NCI-H128 (cell line): ENCODE data around the gene EPN1.

Source experiments
- DNase-seq: peaks from one replicate; lab custom pipeline; 2025; ENCODE audit not compliant: unreplicated experiment; lab: John Stamatoyannopoulos, UW

The EPN1 gene

DNA sequence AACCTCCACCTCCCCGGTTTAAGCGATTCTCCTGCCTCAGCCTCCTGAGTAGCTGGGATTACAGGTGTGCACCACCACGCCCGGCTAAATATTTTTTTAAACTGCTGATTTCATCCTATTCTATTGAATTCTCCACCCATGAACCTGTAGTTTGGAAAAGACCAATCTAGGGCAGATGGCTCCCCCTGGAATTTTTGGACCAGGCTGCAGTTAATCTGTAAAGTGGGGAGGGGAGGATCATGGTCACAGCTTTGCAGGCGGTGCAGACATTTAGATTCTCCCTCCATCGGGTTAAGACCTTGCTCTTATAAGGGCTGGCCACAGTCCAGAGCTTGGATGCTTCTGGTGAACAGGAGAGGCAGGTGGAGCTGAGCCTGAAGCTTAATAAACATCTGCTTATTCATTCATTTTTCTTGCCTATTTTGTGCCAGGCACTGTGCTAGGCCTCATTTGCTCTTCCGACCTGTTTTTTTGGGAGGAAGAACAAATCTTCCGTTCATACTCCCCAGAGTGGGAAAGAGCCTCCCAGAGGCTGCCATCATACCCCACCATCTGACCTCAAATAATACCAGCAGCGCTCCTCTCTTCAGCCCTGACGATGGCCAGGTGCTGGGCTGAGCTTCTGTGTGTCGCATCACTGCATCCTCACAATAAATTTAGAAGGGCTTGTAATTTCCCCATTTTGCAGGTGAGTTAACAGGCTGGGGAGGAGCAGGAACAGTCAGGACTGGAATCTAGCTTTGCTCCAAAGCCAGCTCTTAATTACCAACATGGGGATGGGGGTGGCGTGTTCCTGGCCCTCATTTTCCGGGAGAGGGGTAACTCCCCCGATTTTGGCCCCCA is 27.9 kb upstream of the EPN1 start:
- DNase-seq: no peak

- peak; percentile 55 for DNase-seq
Measured at GRCh38 chr19:55647732-55648584, 27.1 kb upstream of the EPN1 start, which contains the start of gene CCDC106. Gene CCDC106 (plus strand): TSS chr19:55648212. CDS start chr19:55649047, 835 bp downstream.

- no peak for DNase-seq
Measured at GRCh38 chr19:55648585-55649267, 26.3 kb upstream of the EPN1 start.

DNA sequence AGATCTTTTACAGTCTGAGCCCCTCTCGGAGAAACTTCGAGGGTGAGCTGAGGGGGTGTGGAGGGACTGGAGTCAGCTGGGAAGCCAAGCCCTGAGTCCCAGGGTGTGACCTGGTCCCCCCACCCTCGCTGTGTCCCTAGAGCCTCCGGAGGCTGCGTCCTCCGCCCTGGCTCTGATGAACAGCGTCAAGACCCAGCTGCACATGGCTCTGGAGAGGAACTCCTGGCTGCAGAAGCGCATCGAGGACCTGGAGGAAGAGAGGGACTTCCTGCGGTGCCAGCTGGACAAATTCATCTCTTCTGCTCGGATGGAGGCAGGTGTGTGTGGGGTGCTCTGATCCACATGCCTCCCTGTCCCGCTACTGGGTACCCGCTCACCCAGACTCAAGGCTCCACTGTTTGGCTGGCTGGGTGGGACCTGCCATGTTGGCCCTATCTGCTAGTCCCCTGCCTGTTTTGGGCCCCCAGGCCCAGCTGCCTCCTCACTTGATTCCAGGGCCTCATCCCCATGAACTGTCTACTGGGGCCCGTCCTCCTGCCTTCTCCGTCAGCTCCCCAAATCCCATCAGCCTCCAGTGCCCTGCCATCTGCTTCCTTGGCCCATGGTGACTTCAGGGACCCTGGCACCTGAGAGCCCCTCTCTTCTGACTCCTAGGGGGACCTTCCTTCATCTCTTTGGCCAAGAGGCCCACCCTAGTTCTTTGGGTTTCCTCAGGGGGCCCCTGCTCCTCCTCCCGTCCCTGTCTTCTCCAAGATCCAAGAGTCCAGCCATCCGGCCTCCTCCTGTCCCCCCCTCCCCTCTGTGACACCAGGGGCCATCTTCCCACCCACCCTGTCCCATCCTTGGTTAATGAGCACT is 25.5 kb upstream of the EPN1 start:
- DNase-seq: no peak

DNA sequence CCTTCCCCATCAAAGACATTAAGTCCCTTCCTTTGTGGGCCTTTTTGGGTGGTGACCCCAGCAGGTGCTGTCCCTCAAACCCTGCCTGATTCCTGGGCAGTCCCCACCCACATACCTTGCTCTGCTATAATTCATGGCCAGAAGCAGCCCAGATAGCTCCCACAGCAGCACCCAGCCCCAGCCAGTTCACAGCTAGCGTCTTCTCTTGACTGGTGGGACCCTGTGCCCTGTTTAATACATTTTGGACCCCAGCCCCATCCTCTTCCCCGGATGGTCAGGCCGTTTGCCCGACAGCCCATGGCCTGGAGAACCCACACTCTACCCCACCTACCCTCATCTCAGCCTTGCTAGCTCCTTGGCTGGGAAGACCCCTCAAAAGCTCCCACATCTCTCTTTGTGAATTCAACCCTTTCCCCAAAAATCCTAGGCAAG is 24.9 kb upstream of the EPN1 start:
- no peak for DNase-seq

DNA sequence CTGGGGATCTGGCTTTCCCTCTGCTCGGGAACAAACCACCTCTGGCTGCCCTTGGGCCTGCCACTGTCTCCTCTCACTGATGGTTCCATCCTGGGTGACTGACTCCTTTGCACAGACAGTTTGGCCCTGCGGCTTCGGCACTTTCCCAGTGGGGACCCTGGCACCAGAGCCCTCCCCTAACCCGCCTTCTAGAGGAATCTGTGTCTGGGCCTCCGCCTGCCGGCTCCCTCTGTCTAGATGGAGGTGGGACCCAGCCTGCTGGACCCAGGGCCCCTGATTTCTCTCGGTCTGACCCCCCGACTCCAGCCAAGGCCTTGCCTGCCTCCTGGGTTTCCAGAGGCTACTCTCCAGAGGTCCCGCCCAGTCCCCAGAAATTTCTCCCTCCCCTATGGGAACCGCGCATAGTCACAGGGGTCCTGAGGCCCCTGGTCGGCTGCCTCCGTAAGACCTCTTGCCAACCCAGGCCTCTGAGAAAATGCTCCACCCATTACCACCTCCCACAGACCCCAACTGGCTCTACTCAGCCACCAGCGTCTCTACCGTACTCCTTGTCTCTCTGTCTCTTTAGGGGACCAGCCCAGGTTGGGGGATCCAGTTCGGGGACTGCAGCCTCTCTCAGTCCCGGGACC is 24.3 kb upstream of the EPN1 start:
- no peak for DNase-seq

- DNase-seq: no peak
Measured at GRCh38 chr19:55651236-55651635, 23.8 kb upstream of the EPN1 start.

- DNase-seq: no peak
Measured at GRCh38 chr19:55652311-55653128, 22.5 kb upstream of the EPN1 start.

- DNase-seq: peak; percentile 98
Measured at GRCh38 chr19:55653651-55654322, 21.2 kb upstream of the EPN1 start.

GRCh38 chr19:55654323-55654867 is 20.6 kb upstream of the EPN1 start:
- DNase-seq: peak; percentile 99

DNA sequence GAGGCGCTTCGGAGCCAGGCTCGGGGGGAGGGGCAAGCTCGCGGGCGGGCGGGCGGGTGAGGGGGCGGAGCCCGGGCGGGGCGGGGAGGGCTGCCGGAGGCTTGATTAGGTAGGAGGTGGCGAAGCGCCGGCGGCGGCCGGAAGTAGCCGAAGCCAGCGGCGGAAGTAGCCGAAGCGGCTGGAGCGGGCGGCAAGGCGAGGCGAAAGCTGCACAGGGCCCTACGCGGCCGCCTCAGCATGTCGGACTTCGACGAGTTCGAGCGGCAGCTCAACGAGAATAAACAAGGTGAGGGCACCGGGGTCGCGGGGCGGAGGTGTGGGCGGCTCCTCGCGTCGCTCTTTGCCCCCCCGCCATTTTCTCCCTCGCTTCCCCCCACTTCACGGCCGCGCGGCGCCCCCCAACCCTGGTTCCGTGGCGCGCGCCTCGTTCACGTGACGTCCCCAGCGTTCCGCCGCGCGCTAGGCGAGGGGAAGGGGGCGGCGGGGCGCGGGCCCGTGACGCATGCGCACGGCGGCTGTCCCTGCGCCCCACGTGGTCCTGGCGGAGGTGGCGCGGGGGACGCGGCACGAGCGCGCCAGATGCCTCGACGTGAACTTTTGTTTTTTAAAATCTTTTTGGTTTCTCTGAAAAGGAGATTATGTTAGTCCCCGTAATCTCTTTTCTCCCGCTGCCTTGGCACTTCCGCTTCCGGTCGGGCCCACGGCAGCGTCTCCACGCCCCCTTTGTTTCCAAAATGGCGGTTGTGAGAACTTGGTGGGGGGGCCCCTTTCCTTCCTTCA is 20.0 kb upstream of the EPN1 start, which contains the start of gene U2AF2:
Gene U2AF2 (plus strand): TSS at position 168 of the 780 bp plus-strand sequence. CDS start 70 bp downstream, at position 238.
- peak; percentile 12 for DNase-seq

- no peak for DNase-seq
Measured at GRCh38 chr19:55655648-55656040, 19.4 kb upstream of the EPN1 start.

GRCh38 chr19:55656552-55656951 is 18.5 kb upstream of the EPN1 start:
- no peak for DNase-seq

GRCh38 chr19:55656988-55657747 is 17.9 kb upstream of the EPN1 start:
- DNase-seq: no peak

- DNase-seq: no peak
Measured at GRCh38 chr19:55658846-55659459, 16.1 kb upstream of the EPN1 start.

DNA sequence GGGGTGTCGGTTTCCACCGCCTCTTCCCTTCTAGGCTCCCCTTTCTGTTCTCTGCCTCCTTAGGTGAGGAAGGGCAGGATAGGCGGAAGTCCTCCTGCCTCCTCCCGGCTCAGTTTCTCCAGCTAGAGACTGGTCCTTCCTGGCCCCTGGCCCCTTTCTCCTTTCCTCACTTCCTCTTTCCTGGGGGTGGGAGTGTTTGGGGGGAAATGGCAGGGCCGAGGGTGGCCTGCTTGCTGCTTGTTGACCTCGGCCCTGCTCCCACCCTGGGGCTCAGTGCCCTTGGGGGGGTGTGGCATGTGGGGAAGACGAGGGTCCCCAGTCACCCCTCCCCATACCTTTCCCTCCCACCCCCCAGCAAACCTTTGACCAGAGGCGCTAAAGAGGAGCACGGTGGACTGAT is 15.2 kb upstream of the EPN1 start:
- no peak for DNase-seq
